Heart left ventricle (tissue), 16 donors: Measurements from ENCODE around the gene KIAA1217. TPM values are rescaled to one million over a fixed set of nuclear protein-coding genes. Genes with fewer than 3 reads are reported as not detected.

Experiments used
- ATAC-seq, 4 donors: fragments of 200-7000 bp; cut with Tn5 transposase; one replicate each; pipeline ENCODE4 v1.9.1; 2020 to 2022; ENCODE audit warnings: moderate library complexity in 4 of 4, mild to moderate bottlenecking in 3 of 4, moderate number of reproducible peaks in 1 of 4
- DNase-seq, 5 donors: peaks; one replicate each; pipeline ENCODE4 v3.0.0-alpha.2; 2020
- H3K27ac ChIP-seq, 12 donors: fragments of 200-600 bp; sonication (generic) in 4 of 12; one replicate each; pipeline versions ENCODE4 v1.5.0 to v1.8.0; 2016 to 2022; ENCODE audit warnings: mild to moderate bottlenecking in 2 of 12
- H3K27me3 ChIP-seq, 9 donors: fragments of 200-600 bp; sonication (generic) in 2 of 9; one replicate each; pipeline versions ENCODE4 v1.5.1 to v1.8.0; 2016 to 2022; ENCODE audit warnings: mild to moderate bottlenecking in 3 of 9
- H3K36me3 ChIP-seq, 9 donors: fragments of 200-600 bp; sonication (generic) in 2 of 9; one replicate each; pipeline versions ENCODE4 v1.5.0 to v1.8.0; 2018 to 2022; ENCODE audit warnings: mild to moderate bottlenecking in 2 of 9
- H3K4me1 ChIP-seq, 12 donors: fragments of 200-600 bp; sonication (generic) in 4 of 12; one replicate each; pipeline versions ENCODE4 v1.5.0 to v1.8.0; 2016 to 2022; ENCODE audit warnings: mild to moderate bottlenecking in 3 of 12
- H3K4me3 ChIP-seq, 12 donors: fragments of 200-600 bp; sonication (generic) in 4 of 12; one replicate each; pipeline versions ENCODE4 v1.5.0 to v1.8.0; 2017 to 2022; ENCODE audit warnings: mild to moderate bottlenecking in 9 of 12, moderate library complexity in 4 of 12
- H3K9me3 ChIP-seq, 12 donors: fragments of 200-600 bp; sonication (generic) in 4 of 12; one replicate each; pipeline versions ENCODE4 v1.5.0 to v1.8.0; 2016 to 2022; ENCODE audit warnings: mild to moderate bottlenecking in 1 of 12
- CTCF ChIP-seq, 12 donors: fragments of 200-600 bp; sonication (generic) in 4 of 12; IDR thresholded peaks; one replicate each; pipeline versions ENCODE4 v1.5.0 to v1.8.0; 2018 to 2022; ENCODE audit warnings: antibody characterized with exemption in 12 of 12, mild to moderate bottlenecking in 5 of 12
- POLR2A ChIP-seq, 2 donors: fragments of 450-650 bp; IDR thresholded peaks; one replicate each; pipeline ENCODE4 v1.6.1; 2017; ENCODE audit warnings: antibody characterized with exemption in 2 of 2, mild to moderate bottlenecking in 2 of 2, moderate library complexity in 2 of 2
- WGBS, 4 donors: extraction: QIAGEN DNeasy Blood & Tissue Kit in 2 of 4; methylation state at CpG; one replicate each; pipeline versions ENCODE4 v1.1.5 to v1.1.7; 2013 to 2018; 5-methylcytosine and 5-hydroxymethylcytosine counted together
- intact Hi-C, 10 donors: fragments of 100-400 bp; cut with DNase I; formaldehyde crosslinking; loops; one replicate each; pipeline versions ENCODE4 v1.11.1 to v1.14.2; 2022
- polyA plus RNA-seq, 2 donors: library from polyadenylated mRNA; stranded (reverse); fragments of 200-250 nt; gene quantifications; one replicate each; pipeline ENCODE4 v1.2.3, GENCODE V29; 2013
- total RNA-seq, 9 donors: library from RNA; depleted of rRNA in 2 of 9; stranded (reverse); fragments of >200 nt in 2 of 9; fragmentation: NEBNext Ultra II Directional in 3 of 9; extraction: Animal tissue kit (Norgen Biotek cat#: 25700) in 3 of 9; gene quantifications; one replicate each; pipeline versions ENCODE4 v1.1.0 to v1.2.4, GENCODE V29; 2016 to 2023
- donor health status: ischemic (EF 13 %, LVEDD 7.1; RV severe dilation, severe dysfunction).
- donor health status: healthy with polysubstance abuse.
- donor health status: DM: no; HTN: yes; CAD: no.
- donor health status: DM: no; HTN: no; CAD: no.
- donor health status: ischemic (EF 25% LVEDD 6.9; RV normal size, moderate dysfunction).
- donor health status: ischemic (EF 25% LVEDD 5.7; RV mildly dilated, moderate dysfunction).
- donor health status: healthy.
- donor health status: DM: yes; HTN: yes; CAD: no.
- donor health status: ischemic (EF 35%, LVEDD 5.7; RV mildly dilated, moderate dysfunction).
- donor health status: nonischemic (EF 11% LVEDD 7.7; RV severe dilation, severe dysfunction).
- donor health status: DM: yes; HTN: yes; CAD: no.
- donor health status: PGD.
- donor health status: ischemic (EF 29% LVEDD 5.4; RV normal size, mild dysfunction).
- donor health status: nonischemic (EF 23%, LVEDD 6.1; RV moderate dilation, normal function).

Gene KIAA1217
- total and polyA plus RNA-seq, 11 donors = 12.7 to 66.7 (median 33.5) TPM

GRCh38 chr10:24427678-24428409 lies 218.9 kb downstream of the KIAA1217 start:
- H3K9me3 ChIP-seq = no peaks in the 10 kb centered on the region
- no peak overlapping the region for H3K4me3 ChIP-seq
- peaks cover 0 to 15% (median 0%) of the 10 kb centered on the region in 9 donors for H3K36me3 ChIP-seq
- no peaks in the 10 kb centered on the region for H3K4me1 ChIP-seq
- no peak for DNase-seq
- no peak overlapping the region for H3K27ac ChIP-seq
- ATAC-seq = no peak
- TF ChIP-seq POLR2A (IDR thresholded peaks at IDR 0.05) (no peak), CTCF (IDR thresholded peaks at IDR 0.05) (no peak)
- H3K27me3 ChIP-seq = no peaks in the 10 kb centered on the region
- intact Hi-C loops = no loop called here
- 89 to 95% (median 93%) methylated on average over 14 of the region's 14 CpGs for WGBS, 4 donors

GRCh38 chr10:24428410-24428782 lies 219.5 kb downstream of the KIAA1217 start:
- Histone ChIP-seq H3K27ac (no peak overlapping the region), H3K36me3 (peaks cover 0 to 19% (median 0%) of the 10 kb centered on the region in 9 donors), H3K4me1 (no peaks in the 10 kb centered on the region), H3K27me3 (no peaks in the 10 kb centered on the region), H3K9me3 (no peaks in the 10 kb centered on the region), H3K4me3 (no peak overlapping the region)
- WGBS, 4 donors = 80 to 93% (median 90%) methylated on average over 2 of the region's 2 CpGs
- no peak for TF ChIP-seq POLR2A (IDR thresholded peaks at IDR 0.05)
- TF ChIP-seq CTCF (IDR thresholded peaks at IDR 0.05) = no peak
- intact Hi-C loops = no loop called here
- ATAC-seq (no peak), DNase-seq (no peak)

- Histone ChIP-seq H3K27ac (no peak overlapping the region), H3K4me3 (no peak overlapping the region), H3K36me3 (peaks cover 0 to 35% (median 8%) of the 10 kb centered on the region in 9 donors), H3K27me3 (no peaks in the 10 kb centered on the region), H3K9me3 (no peaks in the 10 kb centered on the region), H3K4me1 (no peaks in the 10 kb centered on the region)
- ATAC-seq (no peak), DNase-seq (no peak)
- WGBS, 4 donors = 92 to 96% (median 95%) methylated on average over 5 of the region's 5 CpGs
- TF ChIP-seq POLR2A (IDR thresholded peaks at IDR 0.05) (no peak), CTCF (IDR thresholded peaks at IDR 0.05) (no peak)
- intact Hi-C loops = no loop called here
These were observed 221.7 kb downstream of the KIAA1217 start for GRCh38 chr10:24430591-24430990.

GRCh38 chr10:24432478-24433416 lies 223.8 kb downstream of the KIAA1217 start:
- intact Hi-C loops = no loop called here
- Histone ChIP-seq H3K4me3 (no peak overlapping the region), H3K4me1 (no peaks in the 10 kb centered on the region), H3K9me3 (no peaks in the 10 kb centered on the region), H3K36me3 (peaks cover 0 to 41% (median 8%) of the 10 kb centered on the region in 9 donors), H3K27ac (no peak overlapping the region), H3K27me3 (no peaks in the 10 kb centered on the region)
- DNase-seq (no peak), ATAC-seq (peak in 2 of 4 donors; percentile 61 to 62)
- WGBS, 4 donors = 70 to 77% (median 76%) methylated on average over 9 of the region's 9 CpGs
- TF ChIP-seq CTCF (IDR thresholded peaks at IDR 0.05) (no peak), POLR2A (IDR thresholded peaks at IDR 0.05) (no peak)
